ENCODE data around the gene TTC16. TPM values are rescaled to one million over a fixed set of nuclear protein-coding genes. Genes with fewer than 3 reads are reported as not detected.

Gene TTC16
- total and polyA plus RNA-seq, 7 donors: 0.15 TPM; not detected in 6

DNA sequence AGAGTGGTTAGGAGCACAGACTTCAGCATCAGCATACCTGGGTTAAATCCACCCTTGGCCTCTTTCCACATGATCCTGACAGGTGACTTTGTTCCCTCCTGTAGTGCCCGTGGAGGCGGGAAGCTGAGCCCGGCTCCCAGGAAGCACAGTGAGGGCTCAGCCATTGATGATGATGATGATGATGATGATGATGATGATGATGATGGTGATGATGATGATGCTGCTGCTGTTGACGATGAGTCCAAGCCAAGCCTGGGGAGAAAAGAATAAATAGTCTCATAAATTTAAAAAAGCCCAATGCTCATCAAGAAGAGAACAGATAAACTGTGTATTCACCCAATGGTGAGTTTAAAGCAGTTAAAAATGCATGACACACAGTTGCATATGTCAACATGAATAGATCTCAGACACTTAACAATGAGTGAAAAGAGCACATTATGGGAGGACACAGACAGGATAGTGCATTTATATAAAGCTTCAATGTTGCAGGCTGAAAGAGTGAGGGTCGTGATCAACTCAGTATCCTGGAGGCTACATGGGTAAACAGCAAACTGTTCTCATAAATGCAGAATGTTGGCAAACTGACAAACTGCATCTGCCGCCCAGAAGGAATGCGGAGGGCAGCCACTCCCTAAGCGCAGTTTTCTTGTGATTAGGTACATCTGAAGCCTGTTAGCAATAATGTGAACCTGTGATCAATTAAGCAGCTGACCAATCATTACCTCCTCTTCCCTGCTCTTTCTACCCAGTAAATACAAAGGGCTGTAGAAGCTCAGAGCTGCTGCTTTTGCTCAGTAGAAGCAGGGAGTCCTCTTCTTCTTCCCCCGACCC lies 20.8 kb upstream of the TTC16 start:
- intact Hi-C loops (cut with DNase I): no loop called here
- no peak overlapping the region for H3K27ac ChIP-seq

DNA sequence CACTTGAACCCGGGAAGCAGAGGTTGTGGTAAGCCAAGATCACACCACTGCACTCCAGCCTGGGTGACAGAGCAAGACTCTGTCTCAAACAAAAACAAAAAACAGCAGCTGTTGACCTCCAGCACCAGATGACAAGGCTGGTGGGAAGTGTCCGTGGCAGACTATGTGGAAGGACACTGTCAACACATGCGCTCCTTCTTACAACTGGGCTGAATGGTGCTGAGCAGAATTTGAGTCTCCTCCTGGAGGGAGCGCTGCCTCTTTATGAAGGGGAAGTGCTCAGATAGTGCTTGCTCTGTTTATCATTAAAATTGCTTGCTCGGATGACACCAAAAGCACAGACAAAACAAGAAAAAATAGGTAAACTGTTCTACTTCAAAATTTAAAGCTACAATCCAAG lies 18.3 kb upstream of the TTC16 start:
- peak overlapping the region in 1 of 4 donors; percentile 15 for H3K27ac ChIP-seq
- no peaks in the 10 kb centered on the region for H3K27me3 ChIP-seq
- DNase-seq: no peak
- H3K9me3 ChIP-seq: no peaks in the 10 kb centered on the region
- intact Hi-C loops (cut with DNase I): no loop called here
- TF ChIP-seq POLR2A (IDR thresholded peaks at IDR 0.05): no peak
- TF ChIP-seq EP300 (IDR thresholded peaks at IDR 0.05): no peak
- TF ChIP-seq, protein P1, sequence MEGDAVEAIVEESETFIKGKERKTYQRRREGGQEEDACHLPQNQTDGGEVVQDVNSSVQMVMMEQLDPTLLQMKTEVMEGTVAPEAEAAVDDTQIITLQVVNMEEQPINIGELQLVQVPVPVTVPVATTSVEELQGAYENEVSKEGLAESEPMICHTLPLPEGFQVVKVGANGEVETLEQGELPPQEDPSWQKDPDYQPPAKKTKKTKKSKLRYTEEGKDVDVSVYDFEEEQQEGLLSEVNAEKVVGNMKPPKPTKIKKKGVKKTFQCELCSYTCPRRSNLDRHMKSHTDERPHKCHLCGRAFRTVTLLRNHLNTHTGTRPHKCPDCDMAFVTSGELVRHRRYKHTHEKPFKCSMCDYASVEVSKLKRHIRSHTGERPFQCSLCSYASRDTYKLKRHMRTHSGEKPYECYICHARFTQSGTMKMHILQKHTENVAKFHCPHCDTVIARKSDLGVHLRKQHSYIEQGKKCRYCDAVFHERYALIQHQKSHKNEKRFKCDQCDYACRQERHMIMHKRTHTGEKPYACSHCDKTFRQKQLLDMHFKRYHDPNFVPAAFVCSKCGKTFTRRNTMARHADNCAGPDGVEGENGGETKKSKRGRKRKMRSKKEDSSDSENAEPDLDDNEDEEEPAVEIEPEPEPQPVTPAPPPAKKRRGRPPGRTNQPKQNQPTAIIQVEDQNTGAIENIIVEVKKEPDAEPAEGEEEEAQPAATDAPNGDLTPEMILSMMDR (IDR thresholded peaks at IDR 0.05): no peak
- TF ChIP-seq POLR2AphosphoS5 (IDR thresholded peaks at IDR 0.05): no peak
- H3K36me3 ChIP-seq: peaks cover 0 to 11% (median 0%) of the 10 kb centered on the region in 4 donors
- WGBS, 2 donors: 85 to 90% methylated on average over 5 of the region's 5 CpGs
- peaks cover 0 to 17% (median 7%) of the 10 kb centered on the region in 4 donors for H3K4me1 ChIP-seq
- H3K4me3 ChIP-seq: no peak overlapping the region

More for the DNA sequence above, 20.8 kb upstream of the TTC16 start:
- TF ChIP-seq EP300 (IDR thresholded peaks at IDR 0.05): no peak
- TF ChIP-seq POLR2AphosphoS5 (IDR thresholded peaks at IDR 0.05): no peak
- TF ChIP-seq POLR2A (IDR thresholded peaks at IDR 0.05): no peak
- TF ChIP-seq, protein P1 (IDR thresholded peaks at IDR 0.05): no peak
- Histone ChIP-seq H3K27me3 (no peaks in the 10 kb centered on the region), H3K4me3 (no peak overlapping the region), H3K9me3 (no peaks in the 10 kb centered on the region), H3K4me1 (peaks cover 0 to 14% (median 7%) of the 10 kb centered on the region in 4 donors), H3K36me3 (peaks cover 0 to 33% (median 0%) of the 10 kb centered on the region in 4 donors)
- no peak for DNase-seq
- WGBS, 2 donors: 31 to 72% methylated on average over 9 of the region's 9 CpGs

DNA sequence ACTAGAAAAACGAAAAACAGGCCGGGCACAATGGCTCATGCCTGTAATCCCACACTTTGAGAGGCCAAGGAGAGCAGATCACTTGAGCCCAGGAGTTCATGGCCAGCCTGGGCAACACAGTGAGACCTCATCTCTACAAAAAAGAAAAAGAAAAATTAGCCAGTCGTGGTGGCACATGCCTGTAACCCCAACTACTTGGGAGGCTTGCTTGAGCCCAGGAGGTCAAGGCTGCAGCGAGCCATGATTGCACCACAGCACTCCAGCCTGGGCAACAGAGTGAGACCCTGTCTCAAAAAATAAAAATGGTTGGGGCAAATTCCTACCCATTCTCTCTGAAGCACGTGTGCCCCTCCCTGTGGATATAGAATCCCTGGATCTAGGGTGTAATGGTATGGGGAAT lies 17.5 kb upstream of the TTC16 start:
- peaks cover 0 to 4% (median 0%) of the 10 kb centered on the region in 4 donors for H3K36me3 ChIP-seq
- H3K27me3 ChIP-seq: no peaks in the 10 kb centered on the region
- intact Hi-C loops (cut with DNase I): no loop called here
- peak overlapping the region; percentile 81 to 84 (median 82) for H3K27ac ChIP-seq
- H3K4me3 ChIP-seq: no peak overlapping the region
- H3K9me3 ChIP-seq: no peaks in the 10 kb centered on the region
- peaks cover 0 to 17% (median 7%) of the 10 kb centered on the region in 4 donors for H3K4me1 ChIP-seq
- no peak for TF ChIP-seq POLR2AphosphoS5 (IDR thresholded peaks at IDR 0.05)
- no peak for TF ChIP-seq POLR2A (IDR thresholded peaks at IDR 0.05)
- TF ChIP-seq EP300 (IDR thresholded peaks at IDR 0.05): no peak
- TF ChIP-seq, protein P1 (IDR thresholded peaks at IDR 0.05): no peak
- WGBS, 2 donors: 86 to 91% methylated on average over 5 of the region's 5 CpGs
- DNase-seq: no peak

DNA sequence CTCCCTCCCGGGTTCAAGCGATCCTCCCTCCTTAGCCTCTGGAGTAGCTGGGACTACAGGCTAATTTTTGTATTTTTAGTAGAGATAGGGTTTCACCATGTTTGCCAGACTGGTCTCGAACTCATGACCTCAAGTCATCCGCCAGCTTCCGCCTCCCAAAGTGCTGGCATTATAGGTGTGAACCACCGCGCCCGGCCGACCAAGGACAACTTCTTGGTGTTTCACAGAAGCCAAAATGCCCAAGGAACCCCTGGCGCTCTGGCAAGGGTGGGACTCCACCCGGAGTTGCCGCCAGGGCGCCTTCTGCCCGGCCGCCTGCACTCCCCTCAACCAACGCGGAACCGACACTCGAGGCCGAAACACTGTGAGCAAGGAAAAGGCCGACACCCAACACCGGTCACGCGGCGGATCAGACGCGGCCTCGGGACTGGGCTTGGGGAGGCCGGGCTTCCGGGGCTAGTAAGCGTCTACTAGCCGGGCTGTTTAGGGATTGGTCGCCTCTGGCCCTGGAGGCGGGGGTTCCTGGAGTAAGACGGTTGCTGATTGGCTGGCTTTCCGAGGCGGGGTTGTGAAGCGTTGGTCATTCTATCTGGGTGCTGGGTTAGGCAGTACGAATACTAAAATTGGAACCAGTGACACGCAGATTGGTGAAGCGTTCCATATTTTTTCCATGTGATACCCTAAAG lies 16.8 kb upstream of the TTC16 start:
- WGBS, 2 donors: 15 to 19% methylated on average over 41 of the region's 41 CpGs
- no peaks in the 10 kb centered on the region for H3K27me3 ChIP-seq
- TF ChIP-seq POLR2AphosphoS5 (IDR thresholded peaks at IDR 0.05) (peak; percentile 72 to 86 (median 76)), POLR2A (IDR thresholded peaks at IDR 0.05) (peak in 1 of 2 donors; percentile 26), EP300 (IDR thresholded peaks at IDR 0.05) (peak in 1 of 4 donors; percentile 22)
- TF ChIP-seq, protein P1 (IDR thresholded peaks at IDR 0.05): peak in 1 of 4 experiments; percentile 28
- peak overlapping the region; percentile 81 to 84 (median 82) for H3K27ac ChIP-seq
- H3K36me3 ChIP-seq: no peaks in the 10 kb centered on the region
- H3K4me1 ChIP-seq: peaks cover 0 to 17% (median 7%) of the 10 kb centered on the region in 4 donors
- peak; percentile 99 for DNase-seq
- intact Hi-C loops (cut with DNase I): no loop called here
- H3K9me3 ChIP-seq: no peaks in the 10 kb centered on the region
- H3K4me3 ChIP-seq: peak overlapping the region in 3 of 4 donors; percentile 29 to 36 (median 31)

Measured in sigmoid colon (tissue), 7 donors.